Measurements from ENCODE around the gene LDLRAD3. TPM values are rescaled to one million over a fixed set of nuclear protein-coding genes. Genes with fewer than 3 reads are reported as not detected.

Gene LDLRAD3
- total RNA-seq, 1 experiment from 2014 or later, result 19.0 TPM

GRCh38 chr11:36119300-36119699 is 175.4 kb downstream of the LDLRAD3 start (continued):
- TF ChIP-seq REST (IDR thresholded peaks at IDR 0.05; ENCODE audit: low read depth) (no peak), CBX3 (IDR thresholded peaks at IDR 0.05; ENCODE audit: low read depth) (no peak), FOSL1 (IDR thresholded peaks at IDR 0.05; ENCODE audit: low read depth) (no peak), CEBPB (IDR thresholded peaks at IDR 0.05; ENCODE audit: low read depth) (no peak), ZBTB33 (IDR thresholded peaks at IDR 0.05; ENCODE audit: extremely low read depth, insufficient replicate concordance, low read length) (no peak), ZFX (IDR thresholded peaks at IDR 0.05) (no peak), EGR1 (IDR thresholded peaks at IDR 0.05; ENCODE audit: low read depth) (no peak), SRF (IDR thresholded peaks at IDR 0.05; ENCODE audit: low read depth) (no peak), YY1 (IDR thresholded peaks at IDR 0.05; ENCODE audit: extremely low read depth, insufficient replicate concordance, low read depth, low read length) (no peak), SP1 (IDR thresholded peaks at IDR 0.05; ENCODE audit: low read depth) (no peak)

GRCh38 chr11:36121054-36121453 is 177.2 kb downstream of the LDLRAD3 start:
- H2AFZ ChIP-seq (ENCODE audit: low read depth, low read length, poor library complexity, severe bottlenecking), result no peak overlapping the region
- intact Hi-C loops (cut with micrococcal nuclease), result no loop called here
- H3K27me3 ChIP-seq (ENCODE audit: insufficient read depth, low read length), result no peaks in the 10 kb centered on the region
- no peaks in the 10 kb centered on the region for H4K20me1 ChIP-seq (ENCODE audit: insufficient read depth)
- H3K36me3 ChIP-seq (ENCODE audit: control insufficient read depth in 1 of 2, insufficient read depth in 2 of 2, low read length in 2 of 2), result no peaks in the 10 kb centered on the region
- DNase-seq (ENCODE audit: low read depth, low spot score) (no peak), ATAC-seq (no peak)
- POLR2A ChIA-PET, result no interaction called here
- no peaks in the 10 kb centered on the region for H3K79me2 ChIP-seq (ENCODE audit: insufficient read depth, low read length)
- H3K4me1 ChIP-seq (ENCODE audit: control insufficient read depth in 1 of 2, insufficient read depth in 2 of 2, low read length in 2 of 2), result peaks cover 8 to 12% of the 10 kb centered on the region in 2 experiments; a peak in 2 of 4 replicates
- H3K4me2 ChIP-seq (ENCODE audit: low read length), result no peak overlapping the region
- no peaks in the 10 kb centered on the region for H3K9me3 ChIP-seq (ENCODE audit: control insufficient read depth in 1 of 2, insufficient read depth in 1 of 2, low read depth in 1 of 2, low read length in 2 of 2)
- RAD21 ChIA-PET (ENCODE audit: low non-redundant PET in 1 of 2, low total read pairs in 2 of 2, uncharacterized antibody in 2 of 2, unreplicated experiment in 2 of 2), result no interaction called here
- no peak for TF ChIP-seq ELF1 (IDR thresholded peaks at IDR 0.05; ENCODE audit: borderline replicate concordance, low read depth)
- no peak for TF ChIP-seq CTCF (IDR thresholded peaks at IDR 0.05 in 2 of 3, conservative IDR thresholded peaks at IDR 0.05 in 1 of 3; ENCODE audit: borderline replicate concordance in 1 of 3, insufficient read depth in 1 of 3, low read depth in 2 of 3, low read length in 2 of 3)
- no peak for TF ChIP-seq TCF7L2 (IDR thresholded peaks at IDR 0.05; ENCODE audit: borderline replicate concordance, extremely low read depth, insufficient read depth, insufficient read length)
- no peak for TF ChIP-seq EGR1 (IDR thresholded peaks at IDR 0.05; ENCODE audit: low read depth)
- no peak for TF ChIP-seq ZFX (IDR thresholded peaks at IDR 0.05)
- no peak for TF ChIP-seq FOSL1 (IDR thresholded peaks at IDR 0.05; ENCODE audit: low read depth)
- TF ChIP-seq EZH2phosphoT487 (IDR thresholded peaks at IDR 0.05; ENCODE audit: borderline replicate concordance), result no peak
- TF ChIP-seq POLR2AphosphoS5 (IDR thresholded peaks at IDR 0.05; ENCODE audit: low read depth, low read length), result no peak
- TF ChIP-seq SP1 (IDR thresholded peaks at IDR 0.05; ENCODE audit: low read depth), result no peak
- TF ChIP-seq YY1 (IDR thresholded peaks at IDR 0.05; ENCODE audit: extremely low read depth, insufficient replicate concordance, low read depth, low read length), result no peak
- no peak for TF ChIP-seq CEBPB (IDR thresholded peaks at IDR 0.05; ENCODE audit: low read depth)
- CTCF ChIA-PET, result no interaction called here
- no peak overlapping the region for H3K27ac ChIP-seq (ENCODE audit: low read depth, low read length)
- no TSS peak for BruUV-seq (replicated peaks)
- H3K9ac ChIP-seq (ENCODE audit: low read length), result no peak overlapping the region
- H3K4me3 ChIP-seq (replicated peaks in 1 of 2; ENCODE audit: low read depth in 1 of 2, low read length in 2 of 2), result no peak overlapping the region
- no peaks in the 10 kb centered on the region for H3K9me2 ChIP-seq (ENCODE audit: insufficient read depth)
